ENCODE results near the gene GNA12. TPM values are rescaled to one million over a fixed set of nuclear protein-coding genes. Genes with fewer than 3 reads are reported as not detected.

The GNA12 gene
- total RNA-seq, 6 experiments from 2014 or later = 10.3 to 32.1 (median 14.1) TPM

- Histone ChIP-seq H3K27me3 (no peaks in the 10 kb centered on the region), H3K36me3 (no peaks in the 10 kb centered on the region), H3K4me3 (no peak overlapping the region), H3K27ac (no peak overlapping the region), H3K9me3 (no peaks in the 10 kb centered on the region), H3K4me1 (no peaks in the 10 kb centered on the region)
- no peak for ATAC-seq
- no CpG with 5 or more reads among the region's 20 CpGs for WGBS (ENCODE audit: insufficient coverage, low coverage, low lambda C conversion rate, missing lambda C conversion rate)
- TF ChIP-seq POLR2A (IDR thresholded peaks at IDR 0.05) (no peak), CTCF (IDR thresholded peaks at IDR 0.05) (no peak)
- DNase-seq = no peak
- intact Hi-C loops (cut with DNase I) = no loop called here
Measured at GRCh38 chr7:2716906-2717292, 127.2 kb downstream of the GNA12 start.

- WGBS (ENCODE audit: insufficient coverage, low coverage, low lambda C conversion rate, missing lambda C conversion rate) = 84% methylated on average over 6 of the region's 11 CpGs
- ATAC-seq = no peak
Measured at GRCh38 chr7:2716488-2716887, 127.6 kb downstream of the GNA12 start.

GRCh38 chr7:2715341-2716231 is 128.5 kb downstream of the GNA12 start:
- Histone ChIP-seq H3K27ac (no peak overlapping the region), H3K9me3 (no peaks in the 10 kb centered on the region), H3K27me3 (no peaks in the 10 kb centered on the region), H3K36me3 (no peaks in the 10 kb centered on the region), H3K4me1 (no peaks in the 10 kb centered on the region), H3K4me3 (no peak overlapping the region)
- no peak for DNase-seq
- intact Hi-C loops (cut with DNase I) = no loop called here
- whole genome bisulfite sequencing (ENCODE audit: insufficient coverage, low coverage, low lambda C conversion rate, missing lambda C conversion rate) = 70% methylated on average over 22 of the region's 22 CpGs
- TF ChIP-seq CTCF (IDR thresholded peaks at IDR 0.05) (no peak), POLR2A (IDR thresholded peaks at IDR 0.05) (no peak)
- no peak for ATAC-seq

More at GRCh38 chr7:2716488-2716887, 127.6 kb downstream of the GNA12 start:
- H3K27ac ChIP-seq = no peak overlapping the region
- intact Hi-C loops (cut with DNase I) = no loop called here
- no peak for DNase-seq
- no peak for TF ChIP-seq POLR2A (IDR thresholded peaks at IDR 0.05)
- TF ChIP-seq CTCF (IDR thresholded peaks at IDR 0.05) = no peak
- H3K4me1 ChIP-seq = no peaks in the 10 kb centered on the region
- no peaks in the 10 kb centered on the region for H3K9me3 ChIP-seq
- H3K27me3 ChIP-seq = no peaks in the 10 kb centered on the region
- no peaks in the 10 kb centered on the region for H3K36me3 ChIP-seq
- H3K4me3 ChIP-seq = no peak overlapping the region

- DNase-seq (no peak), ATAC-seq (no peak)
- Histone ChIP-seq H3K4me3 (no peak overlapping the region), H3K27me3 (no peaks in the 10 kb centered on the region), H3K36me3 (no peaks in the 10 kb centered on the region), H3K9me3 (no peaks in the 10 kb centered on the region), H3K27ac (no peak overlapping the region), H3K4me1 (no peaks in the 10 kb centered on the region)
- intact Hi-C loops (cut with DNase I) = no loop called here
- no peak for TF ChIP-seq POLR2A (IDR thresholded peaks at IDR 0.05)
- TF ChIP-seq CTCF (IDR thresholded peaks at IDR 0.05) = no peak
- 97% methylated on average over 5 of the region's 9 CpGs for WGBS (ENCODE audit: insufficient coverage, low coverage, low lambda C conversion rate, missing lambda C conversion rate)
Measured at GRCh38 chr7:2714636-2715035, 129.5 kb downstream of the GNA12 start.

Data from right lobe of liver (tissue), 6 donors.